Mononuclear cell (primary cell): ENCODE measurements around the gene RASAL3. TPM values are rescaled to one million over a fixed set of nuclear protein-coding genes. Genes with fewer than 3 reads are reported as not detected.
"Not testable (repeated sequence)": the region's sequence is repeated elsewhere in the genome, so short reads cannot be mapped to it uniquely, and the experiment has no call there.

Source experiments
- H3K27me3 ChIP-seq: 2 replicates; pipeline ENCODE4 v1.6.0; 2011; ENCODE audit warnings: low read length, control low read depth; ENCODE audit not compliant: insufficient read depth
- H3K4me1 ChIP-seq: 2 replicates; pipeline ENCODE4 v1.5.1; 2011; ENCODE audit warnings: mild to moderate bottlenecking, low read length, control low read depth; ENCODE audit not compliant: insufficient read depth
- H3K4me3 ChIP-seq: 2 replicates; pipeline ENCODE4 v1.5.1; 2011; ENCODE audit warnings: mild to moderate bottlenecking, low read length, moderate library complexity
- H3K9me3 ChIP-seq: 2 replicates; pipeline ENCODE4 v1.5.1; 2011; ENCODE audit warnings: low read depth, mild to moderate bottlenecking, control low read depth, low read length
- total RNA-seq: library from RNA; depleted of rRNA; stranded (reverse); fragments of >200 nt; gene quantifications from one replicate; pipeline ENCODE4 v1.2.3, GENCODE V29; 2012

The RASAL3 gene
- total RNA-seq, 1 donor, result 31.3 TPM

DNA sequence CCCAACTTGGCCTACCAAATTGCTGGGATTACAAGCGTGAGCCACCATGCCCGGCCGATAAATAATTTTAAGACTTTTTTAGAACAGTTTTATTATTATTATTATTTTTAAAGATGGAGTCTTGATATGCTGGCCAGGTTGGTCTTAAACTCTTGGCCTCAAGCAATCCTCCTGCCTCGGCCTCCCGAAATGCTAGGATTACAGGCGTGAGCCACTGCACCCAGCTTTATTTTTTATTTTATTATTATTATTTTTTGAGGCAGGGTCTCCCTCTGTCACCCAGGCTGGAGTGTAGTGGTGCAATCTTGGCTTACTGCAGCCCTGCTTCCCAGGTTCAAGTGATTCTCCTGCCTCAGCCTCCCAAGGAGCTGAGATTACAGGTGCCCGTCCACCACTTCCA is 16.7 kb upstream of the RASAL3 start:
- not testable (repeated sequence) for H3K4me1 ChIP-seq, H3K27me3 ChIP-seq, H3K9me3 ChIP-seq, H3K4me3 ChIP-seq

DNA sequence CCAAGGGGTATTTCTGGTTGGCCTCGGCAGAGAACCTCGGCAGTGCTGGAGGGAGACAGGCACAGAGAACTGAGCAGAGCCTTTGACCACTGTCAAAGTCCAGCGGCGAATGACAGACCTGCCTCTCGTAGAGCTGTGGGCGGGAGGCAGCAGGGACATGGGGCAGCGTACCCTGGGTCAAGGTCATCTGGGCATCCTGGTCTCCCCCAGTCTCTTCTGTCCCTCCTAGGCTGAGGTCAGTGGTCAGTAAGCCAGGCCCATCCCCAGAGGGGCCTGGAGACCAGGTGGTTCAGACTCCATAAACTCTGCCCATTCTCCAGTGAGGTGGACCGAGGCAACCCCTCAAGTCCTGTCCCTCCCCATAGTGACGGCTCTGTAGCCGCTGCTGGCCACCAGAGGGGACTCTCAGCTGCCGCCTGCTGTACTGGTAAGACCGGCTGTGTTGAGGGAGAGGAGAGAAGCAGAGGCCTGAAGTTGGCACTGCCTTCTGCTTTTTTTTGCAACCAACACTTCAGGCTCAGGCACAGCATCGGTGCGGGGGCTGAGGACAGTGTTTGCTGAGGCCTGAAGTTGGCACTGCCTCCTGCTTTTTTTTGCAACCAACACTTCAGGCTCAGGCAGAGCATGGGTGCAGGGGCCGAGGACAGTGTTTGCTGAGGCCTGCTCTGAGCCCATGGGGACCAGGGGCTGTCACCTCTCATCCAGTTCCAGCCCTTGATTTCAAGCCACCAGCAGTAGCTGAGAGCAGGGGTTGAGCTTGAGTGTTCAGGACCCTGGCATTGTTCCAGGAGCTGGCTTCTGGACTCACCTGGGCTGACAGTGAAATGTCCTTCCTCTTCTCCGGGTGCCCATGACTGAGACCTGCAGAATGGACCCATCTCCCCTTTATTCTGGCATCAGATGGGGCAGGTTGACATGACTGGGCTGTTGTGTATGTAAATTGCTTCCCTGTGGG is 15.3 kb upstream of the RASAL3 start, which contains the start of gene PGLYRP2:
Gene PGLYRP2 (minus strand): TSS at position 111 of the 955 bp plus-strand sequence. CDS start 130 bp downstream, outside the sequence.
- Histone ChIP-seq H3K27me3 (no peaks in the 10 kb centered on the region), H3K4me1 (peaks cover 6% of the 10 kb centered on the region), H3K4me3 (no peak within 1 kb of the TSS), H3K9me3 (no peaks in the 10 kb centered on the region)

DNA sequence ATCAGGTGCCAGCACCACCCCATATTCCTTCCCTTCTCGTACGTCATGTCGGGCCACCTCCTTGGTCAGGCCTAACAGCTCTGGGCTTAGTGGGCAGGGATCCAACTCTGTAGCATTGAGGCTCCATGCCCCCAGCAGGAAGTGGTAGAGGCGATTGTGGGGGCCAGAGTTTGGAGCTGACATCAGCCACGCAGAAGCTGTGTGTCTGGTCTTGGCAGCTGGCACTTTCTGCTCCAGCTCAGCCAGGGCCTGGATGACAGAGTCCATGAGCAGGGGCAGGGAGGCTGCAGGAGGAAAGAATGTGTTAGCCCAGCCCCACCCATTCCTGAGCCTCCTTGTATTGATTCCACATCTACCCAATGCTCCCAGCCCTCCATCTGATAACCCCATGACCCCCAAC is 12.0 kb upstream of the RASAL3 start:
- Histone ChIP-seq H3K9me3 (no peaks in the 10 kb centered on the region), H3K27me3 (no peaks in the 10 kb centered on the region), H3K4me3 (no peak overlapping the region), H3K4me1 (peaks cover 6% of the 10 kb centered on the region)

DNA sequence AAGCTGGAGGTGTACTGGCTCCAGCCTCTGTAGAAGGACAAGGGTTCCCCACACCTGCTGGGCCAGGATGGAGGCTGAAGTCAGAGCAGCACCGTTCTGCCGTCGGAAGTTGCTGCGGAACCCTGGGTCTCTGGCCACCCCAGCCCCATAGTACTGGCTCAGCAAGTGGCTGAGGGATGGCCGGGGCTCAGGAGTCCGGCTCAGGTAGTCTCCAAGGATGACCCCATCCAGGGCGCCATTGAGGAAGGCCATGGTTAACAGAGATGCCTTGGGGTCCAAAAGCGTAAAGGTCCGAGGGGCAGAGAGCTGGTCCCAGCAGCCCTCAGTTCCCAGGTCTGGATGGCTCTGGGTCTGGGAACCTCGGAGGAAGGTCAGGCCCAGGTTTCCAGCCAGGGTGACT is 11.3 kb upstream of the RASAL3 start:
- H3K4me1 ChIP-seq, result peaks cover 6% of the 10 kb centered on the region
- H3K27me3 ChIP-seq, result no peaks in the 10 kb centered on the region
- H3K4me3 ChIP-seq, result no peak overlapping the region
- H3K9me3 ChIP-seq, result no peaks in the 10 kb centered on the region

DNA sequence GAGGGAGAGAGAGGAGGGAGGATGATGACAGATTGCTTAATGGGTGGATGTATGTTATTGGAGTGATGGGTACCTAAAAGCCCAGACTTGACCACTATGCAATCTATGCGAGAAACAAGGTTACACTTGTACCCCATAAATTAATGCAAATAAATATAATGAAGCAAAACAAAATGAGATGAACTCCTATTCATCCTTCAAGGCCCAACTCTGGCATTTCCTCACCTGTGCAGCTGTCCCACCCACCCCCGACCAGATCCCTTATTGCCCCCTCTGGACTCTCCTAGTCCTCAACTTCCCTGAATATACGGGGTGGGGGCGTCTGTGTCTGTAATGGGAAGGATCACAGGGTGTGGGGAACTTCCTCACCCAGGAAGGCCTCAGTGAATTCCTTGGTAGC is 10.8 kb upstream of the RASAL3 start:
- H3K27me3 ChIP-seq, result no peaks in the 10 kb centered on the region
- H3K4me1 ChIP-seq, result peaks cover 6% of the 10 kb centered on the region
- no peaks in the 10 kb centered on the region for H3K9me3 ChIP-seq
- no peak overlapping the region for H3K4me3 ChIP-seq

DNA sequence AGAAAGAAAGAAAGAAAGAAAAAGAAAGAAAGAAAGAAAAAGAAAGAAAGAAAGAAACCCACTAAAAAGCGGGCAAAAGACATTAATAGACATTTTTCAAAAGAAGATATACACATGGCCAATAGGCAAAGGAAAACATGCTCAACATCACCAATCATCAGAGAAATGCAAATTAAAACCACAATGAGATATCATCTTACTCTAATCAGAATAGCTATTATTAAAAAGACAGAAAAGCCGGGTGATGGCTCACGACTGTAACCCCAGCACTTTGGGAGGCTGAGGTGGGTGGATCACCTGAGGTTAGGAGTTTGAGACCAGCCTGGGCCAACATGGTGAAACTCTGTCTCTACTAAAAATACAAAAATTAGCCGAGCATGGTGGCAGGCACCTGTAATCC is 9.5 kb upstream of the RASAL3 start:
- not testable (repeated sequence) for H3K9me3 ChIP-seq, H3K4me3 ChIP-seq, H3K27me3 ChIP-seq
- H3K4me1 ChIP-seq, result peaks cover 20% of the 10 kb centered on the region

DNA sequence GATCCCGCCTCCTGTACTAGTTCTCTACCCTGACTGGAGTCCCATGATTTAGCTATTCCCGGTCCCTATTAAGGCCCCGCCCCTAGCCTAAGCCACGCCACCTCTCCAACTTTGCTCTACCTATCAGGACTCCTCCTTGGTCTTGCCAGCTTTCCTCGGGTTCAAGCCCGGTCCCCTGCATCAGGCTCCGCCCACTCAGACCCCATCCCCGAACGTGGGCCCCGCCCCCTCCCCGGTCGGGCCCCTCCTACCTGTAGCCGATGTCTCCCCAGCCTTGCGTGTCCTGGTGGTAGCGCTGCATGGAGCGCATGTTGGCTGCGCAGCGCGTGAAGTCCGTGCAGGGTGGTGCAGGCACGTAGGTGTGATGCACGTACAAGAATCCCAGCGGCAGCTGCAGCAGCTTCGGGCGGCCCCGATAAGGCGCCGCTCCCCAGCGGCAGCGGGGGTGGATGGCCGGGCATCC is 7.3 kb upstream of the RASAL3 start:
- H3K4me3 ChIP-seq, result no peak overlapping the region
- no peaks in the 10 kb centered on the region for H3K27me3 ChIP-seq
- peaks cover 34% of the 10 kb centered on the region for H3K4me1 ChIP-seq
- H3K9me3 ChIP-seq, result no peaks in the 10 kb centered on the region

DNA sequence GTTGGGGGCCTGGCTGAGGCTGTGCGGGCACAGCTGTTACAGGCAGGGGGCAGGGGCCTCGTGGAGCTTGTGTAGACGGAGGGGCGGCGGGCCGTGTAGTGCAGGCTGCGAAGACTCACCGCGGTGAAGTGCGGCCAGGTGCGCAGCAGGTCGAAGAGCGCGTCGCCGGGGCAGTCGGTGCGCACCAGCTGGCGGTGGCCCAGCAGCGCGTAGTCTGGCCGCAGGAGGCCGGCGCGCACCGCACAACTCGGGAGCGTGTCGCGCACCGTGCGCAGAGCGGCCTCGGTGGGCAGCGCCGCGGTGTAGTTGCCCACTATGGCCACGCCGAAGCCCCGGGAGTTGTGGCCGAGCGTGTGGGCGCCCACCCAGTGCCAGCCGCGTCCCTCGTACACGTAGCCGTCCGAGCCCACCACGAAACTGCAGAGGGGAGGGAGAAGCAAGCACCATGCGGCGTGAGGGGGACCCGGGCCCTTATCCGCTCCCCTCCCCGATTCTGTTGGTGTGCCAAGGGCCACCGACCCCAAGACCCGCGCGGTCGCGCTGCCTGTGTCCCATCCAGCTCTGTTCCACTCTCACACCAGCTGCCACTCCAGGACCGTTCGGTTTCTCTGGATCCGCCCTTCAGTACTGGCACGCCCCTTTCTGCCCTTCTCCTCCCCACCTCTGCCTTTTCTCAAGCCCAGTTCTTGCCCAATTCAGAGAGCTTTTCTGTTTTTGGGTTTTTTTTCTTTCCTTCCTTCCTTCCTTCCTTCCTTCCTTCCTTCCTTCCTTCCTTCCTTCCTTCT is 5.4 kb upstream of the RASAL3 start:
- Histone ChIP-seq H3K9me3 (no peaks in the 10 kb centered on the region), H3K27me3 (no peaks in the 10 kb centered on the region), H3K4me1 (peaks cover 51% of the 10 kb centered on the region), H3K4me3 (peak overlapping the region; percentile 30)

DNA sequence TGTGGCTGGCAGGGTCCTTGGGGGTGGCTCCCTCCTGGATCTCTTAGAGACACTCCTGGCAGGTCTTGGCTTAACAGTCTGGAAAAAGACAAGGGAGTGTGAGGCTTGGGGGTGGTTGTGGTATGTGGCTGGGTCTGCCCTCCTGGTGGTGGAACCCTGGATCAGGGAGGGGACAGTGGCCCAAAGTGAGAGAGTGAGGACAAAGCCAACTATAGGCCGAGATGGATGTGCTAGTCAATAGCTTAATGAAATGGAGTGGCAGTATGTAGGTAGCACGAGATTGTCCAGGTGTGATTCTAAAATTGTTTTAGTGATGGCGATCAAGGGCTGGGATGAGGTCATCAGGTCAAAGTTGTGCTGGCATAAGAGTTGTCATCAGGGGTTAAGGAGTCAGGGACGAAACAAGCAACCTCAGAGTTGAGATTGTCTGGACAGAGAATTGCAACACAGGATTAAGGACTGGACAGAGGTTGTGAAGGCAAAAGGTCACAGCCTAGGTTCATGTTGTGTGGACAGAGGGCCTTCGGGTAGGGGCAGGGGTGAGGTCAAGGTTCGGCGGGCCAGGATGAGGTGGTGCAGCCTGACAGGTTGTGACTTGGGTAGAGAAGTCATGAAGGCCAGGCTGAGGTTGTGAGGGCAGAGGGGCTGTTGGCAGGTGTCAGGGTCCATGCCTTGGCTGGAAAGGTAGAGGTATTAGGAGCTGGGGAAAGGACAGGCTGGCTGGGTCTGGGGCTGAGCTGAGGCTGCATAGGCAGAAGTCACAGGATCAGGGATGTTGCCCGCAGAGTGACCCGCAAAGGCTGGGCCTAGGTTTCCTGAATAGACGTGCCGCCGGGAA is 4.5 kb upstream of the RASAL3 start:
- Histone ChIP-seq H3K4me1 (peaks cover 55% of the 10 kb centered on the region), H3K9me3 (no peaks in the 10 kb centered on the region), H3K4me3 (no peak overlapping the region), H3K27me3 (no peaks in the 10 kb centered on the region)

DNA sequence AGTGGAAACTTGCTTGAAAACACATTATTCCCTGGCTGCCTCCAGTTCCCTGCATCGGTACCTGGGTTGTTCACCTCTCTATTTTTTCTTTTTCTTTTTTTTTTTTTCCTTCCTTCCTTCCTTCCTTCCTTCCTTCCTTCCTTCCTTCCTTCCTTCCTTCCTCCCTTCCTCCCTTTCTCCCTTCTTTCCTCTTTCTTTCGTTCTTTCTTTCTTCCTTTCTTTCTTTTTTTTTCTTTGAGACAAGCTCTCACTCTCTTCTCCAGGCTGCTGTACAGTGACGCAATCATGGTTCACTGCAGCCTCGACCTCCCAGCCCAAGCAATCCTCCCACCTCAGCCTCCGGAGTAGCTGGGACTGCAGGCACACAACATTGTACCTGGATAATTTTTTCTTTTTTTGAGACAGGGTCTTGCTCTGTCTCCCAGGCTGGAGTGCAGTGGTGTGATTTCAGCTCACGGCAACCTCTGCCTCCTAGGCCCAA is 3.4 kb upstream of the RASAL3 start:
- peaks cover 65% of the 10 kb centered on the region for H3K4me1 ChIP-seq
- no peak overlapping the region for H3K4me3 ChIP-seq
- H3K9me3 ChIP-seq, result no peaks in the 10 kb centered on the region
- H3K27me3 ChIP-seq, result no peaks in the 10 kb centered on the region

DNA sequence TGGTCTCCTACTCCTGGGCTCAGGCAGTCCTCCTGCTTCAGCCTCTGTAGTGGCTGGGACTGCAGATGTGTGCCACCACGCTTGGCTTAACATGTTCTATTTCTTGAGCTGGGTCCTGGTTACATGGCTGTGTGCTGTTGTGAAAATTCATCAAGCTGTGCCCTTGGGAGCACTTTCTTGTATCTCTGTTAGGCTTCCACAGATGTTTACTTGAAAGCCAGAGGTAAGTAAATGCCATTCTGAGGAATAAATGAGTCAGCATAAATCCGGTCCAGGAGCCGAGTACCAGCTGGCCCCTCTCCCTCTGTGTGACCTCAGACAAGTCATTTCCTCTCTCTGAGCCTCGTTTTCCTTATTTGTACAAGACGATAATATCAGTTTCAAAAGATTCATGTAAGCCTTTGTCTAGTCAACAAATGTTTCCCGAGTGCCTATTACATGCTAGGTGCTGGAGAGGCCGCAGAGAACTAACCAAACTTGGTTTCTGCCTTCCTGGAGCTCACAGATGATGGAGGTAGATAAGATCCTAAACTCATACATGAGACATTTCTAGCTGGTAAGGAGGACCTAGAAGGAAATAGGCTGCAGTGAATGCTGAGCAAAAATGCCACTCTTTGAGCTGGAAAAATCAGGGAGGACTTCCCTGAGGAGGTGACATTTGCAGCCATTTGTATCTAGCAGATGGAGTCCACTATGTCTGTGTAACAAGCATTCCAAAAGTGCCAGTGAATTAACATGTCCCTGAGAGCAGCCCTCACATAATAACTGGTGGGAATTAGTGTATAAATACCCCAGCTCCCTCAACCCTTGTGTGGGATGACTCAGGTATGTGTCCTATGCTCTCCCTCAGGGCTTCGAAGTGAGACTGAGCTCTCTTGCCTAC is 2.7 kb upstream of the RASAL3 start:
- Histone ChIP-seq H3K27me3 (no peaks in the 10 kb centered on the region), H3K4me1 (peaks cover 72% of the 10 kb centered on the region), H3K4me3 (no peak overlapping the region), H3K9me3 (no peaks in the 10 kb centered on the region)

DNA sequence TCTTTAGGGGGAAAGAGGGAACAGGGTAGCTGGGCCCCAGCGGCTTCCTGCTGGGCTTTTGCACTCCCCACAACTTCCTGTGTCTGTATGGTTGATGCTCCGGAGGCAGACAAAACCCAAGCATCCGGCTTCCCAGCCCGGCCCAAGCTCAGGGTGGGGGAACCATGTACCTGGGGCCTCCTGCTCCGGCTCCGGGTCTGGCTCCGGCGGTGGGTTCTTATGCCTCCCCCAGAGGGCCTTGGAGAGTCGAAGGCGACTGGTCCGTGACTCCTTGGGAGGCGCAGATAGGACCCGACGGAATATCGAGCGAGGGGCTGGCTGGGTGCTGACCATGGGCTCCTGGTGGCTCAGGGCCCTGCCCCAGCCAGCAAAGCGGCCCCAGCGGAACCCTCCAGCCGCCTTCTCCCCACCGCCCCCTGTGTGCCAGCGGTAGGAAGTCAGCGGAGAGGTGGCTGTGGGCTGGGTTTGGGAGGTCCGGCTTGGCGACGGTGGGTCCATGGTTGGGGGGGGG is 428 bp downstream of the RASAL3 start:
- Histone ChIP-seq H3K9me3 (no peaks in the 10 kb centered on the region), H3K4me3 (peak overlapping the region; percentile 87), H3K27me3 (no peaks in the 10 kb centered on the region), H3K4me1 (peaks cover 72% of the 10 kb centered on the region)

DNA sequence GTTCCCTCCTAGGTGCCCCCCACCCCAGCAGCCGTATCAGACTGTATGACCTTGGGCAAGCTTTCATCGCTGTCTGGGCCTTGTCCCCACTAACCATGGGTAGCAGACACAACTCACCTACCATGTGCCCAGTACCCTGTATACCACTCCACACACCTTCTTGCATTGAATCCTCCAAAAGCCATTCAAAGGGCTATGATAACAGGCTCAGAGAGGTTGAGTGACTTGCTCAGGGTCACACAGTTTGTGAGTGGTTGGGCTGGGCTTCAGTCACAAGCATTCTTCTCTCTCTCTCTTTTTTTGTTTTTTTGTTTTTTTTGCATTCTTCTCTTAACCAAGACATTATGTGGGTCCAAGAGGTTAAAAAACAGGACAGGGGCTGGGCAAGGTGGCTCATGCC is 2.6 kb downstream of the RASAL3 start:
- Histone ChIP-seq H3K4me1 (peaks cover 51% of the 10 kb centered on the region), H3K4me3 (no peak overlapping the region)

More for the DNA sequence above, 2.6 kb downstream of the RASAL3 start:
- H3K9me3 ChIP-seq, result no peaks in the 10 kb centered on the region
- no peaks in the 10 kb centered on the region for H3K27me3 ChIP-seq
